Body of pancreas (tissue), 4 donors: ENCODE results near the gene COL5A1. TPM values are rescaled to one million over a fixed set of nuclear protein-coding genes. Genes with fewer than 3 reads are reported as not detected.

Experiments
- ATAC-seq: fragments of 150-250 bp; one replicate; pipeline ENCODE4 v1.9.1; 2016
- DNase-seq, 4 donors: peaks; one replicate each; pipeline ENCODE4 v3.0.0-alpha.2; 2019
- H3K27ac ChIP-seq, 4 donors: fragments of 200-600 bp; sonication (generic); 1 replicate in 3 of 4; 2 replicates in 1 of 4; pipeline versions ENCODE4 v1.5.1 to v1.6.1; 2016 to 2019; ENCODE audit warnings: mild to moderate bottlenecking in 1 of 4, mixed read lengths in 1 of 4, moderate library complexity in 1 of 4
- H3K27me3 ChIP-seq, 2 donors: fragments of 200-600 bp; sonication (generic); one replicate each; pipeline ENCODE4 v1.6.0; 2016; ENCODE audit warnings: mild to moderate bottlenecking in 1 of 2
- H3K36me3 ChIP-seq, 2 donors: fragments of 200-600 bp; sonication (generic); replicated peaks in 1 of 2; 2 replicates each; pipeline ENCODE4 v1.5.1; 2016; ENCODE audit warnings: low read depth in 2 of 2; ENCODE audit not compliant: insufficient read depth in 1 of 2
- H3K4me1 ChIP-seq: fragments of 200-600 bp; sonication (generic); one replicate; pipeline ENCODE4 v1.6.0; 2016
- H3K4me3 ChIP-seq, 2 donors: fragments of 200-600 bp; sonication (generic); 1 replicate in 1 of 2; 2 replicates in 1 of 2; pipeline ENCODE4 v1.5.1; 2016 to 2019
- H3K9me3 ChIP-seq, 3 donors: fragments of 200-600 bp; sonication (generic); 1 replicate in 2 of 3; 2 replicates in 1 of 3; pipeline ENCODE4 v1.5.1; 2016
- CTCF ChIP-seq, 7 experiments: fragments of 450-650 bp in 4 of 7; fragments of 200-600 bp in 3 of 7; sonication (generic) in 3 of 7; IDR thresholded peaks; one replicate each; pipeline ENCODE4 v1.5.1; 2016 to 2019; ENCODE audit warnings: antibody characterized with exemption in 7 of 7
- POLR2A ChIP-seq, 3 donors: fragments of 450-650 bp; IDR thresholded peaks; one replicate each; pipeline ENCODE4 v1.6.1; 2016; ENCODE audit warnings: antibody characterized with exemption in 3 of 3, mild to moderate bottlenecking in 2 of 3
- WGBS, 2 donors: methylation state at CpG; one replicate each; pipeline ENCODE4 v1.1.5; 2017; 5-methylcytosine and 5-hydroxymethylcytosine counted together
- intact Hi-C: fragments of 100-400 bp; cut with DNase I; formaldehyde crosslinking; loops from one replicate; pipeline ENCODE4 v1.15.1; 2023
- total RNA-seq, 2 donors: library from RNA; depleted of rRNA; stranded (reverse); fragments of >200 nt; gene quantifications; one replicate each; pipeline ENCODE4 v1.1.0, GENCODE V29; 2016

The COL5A1 gene
- total RNA-seq, 2 donors from 2014 or later = 7.0 to 14.5 TPM

GRCh38 chr9:134621558-134622110, 20.0 kb upstream of the COL5A1 start:
- H3K4me1 ChIP-seq = no peaks in the 10 kb centered on the region
- TF ChIP-seq CTCF (IDR thresholded peaks at IDR 0.05) (no peak), POLR2A (IDR thresholded peaks at IDR 0.05) (no peak)
- ATAC-seq (no peak), DNase-seq (peak in 1 of 4 donors; percentile 6)
- 67 to 71% methylated on average over 3 to 11 of the region's 12 CpGs for WGBS, 2 donors
- H3K27me3 ChIP-seq = no peaks in the 10 kb centered on the region
- H3K36me3 ChIP-seq = no peaks in the 10 kb centered on the region
- no peak overlapping the region for H3K4me3 ChIP-seq
- H3K9me3 ChIP-seq = no peaks in the 10 kb centered on the region
- no peak overlapping the region for H3K27ac ChIP-seq
- intact Hi-C loops = no loop called here

GRCh38 chr9:134622896-134623257, 18.7 kb upstream of the COL5A1 start:
- intact Hi-C loops = no loop called here

GRCh38 chr9:134623258-134624066, 18.1 kb upstream of the COL5A1 start:
- no peak overlapping the region for H3K27ac ChIP-seq
- ATAC-seq (no peak), DNase-seq (peak in 2 of 4 donors; percentile 4 to 8)
- H3K4me3 ChIP-seq = no peak overlapping the region
- no peaks in the 10 kb centered on the region for H3K36me3 ChIP-seq
- intact Hi-C loops = no loop called here
- no peaks in the 10 kb centered on the region for H3K27me3 ChIP-seq
- 66 to 75% methylated on average over 20 to 29 of the region's 29 CpGs for WGBS, 2 donors
- no peaks in the 10 kb centered on the region for H3K4me1 ChIP-seq
- TF ChIP-seq CTCF (IDR thresholded peaks at IDR 0.05) = no peak
- TF ChIP-seq POLR2A (IDR thresholded peaks at IDR 0.05) = no peak
- no peaks in the 10 kb centered on the region for H3K9me3 ChIP-seq

More at GRCh38 chr9:134622896-134623257, 18.7 kb upstream of the COL5A1 start:
- no peaks in the 10 kb centered on the region for H3K27me3 ChIP-seq
- no peaks in the 10 kb centered on the region for H3K4me1 ChIP-seq
- DNase-seq (peak in 1 of 4 donors; percentile 2), ATAC-seq (no peak)
- H3K4me3 ChIP-seq = no peak overlapping the region
- no peaks in the 10 kb centered on the region for H3K36me3 ChIP-seq
- no peak overlapping the region for H3K27ac ChIP-seq
- no peaks in the 10 kb centered on the region for H3K9me3 ChIP-seq
- 56 to 60% methylated on average over 1 to 6 of the region's 6 CpGs for WGBS, 2 donors
- TF ChIP-seq CTCF (IDR thresholded peaks at IDR 0.05) (no peak), POLR2A (IDR thresholded peaks at IDR 0.05) (no peak)

GRCh38 chr9:134624137-134624591, 17.4 kb upstream of the COL5A1 start:
- no peak for TF ChIP-seq POLR2A (IDR thresholded peaks at IDR 0.05)
- no peak for TF ChIP-seq CTCF (IDR thresholded peaks at IDR 0.05)
- Histone ChIP-seq H3K4me1 (no peaks in the 10 kb centered on the region), H3K36me3 (no peaks in the 10 kb centered on the region), H3K4me3 (no peak overlapping the region), H3K27ac (no peak overlapping the region), H3K9me3 (no peaks in the 10 kb centered on the region), H3K27me3 (no peaks in the 10 kb centered on the region)
- intact Hi-C loops = no loop called here
- ATAC-seq (no peak), DNase-seq (no peak)
- WGBS, 2 donors = 47 to 57% methylated on average over 14 of the region's 14 CpGs
